AG20443 (cell line): ENCODE data around the gene TIGD1.
"Not testable (repeated sequence)": the region's sequence is repeated elsewhere in the genome, so short reads cannot be mapped to it uniquely, and the experiment has no call there.

ENCODE experiments used
- DNase-seq: peaks from one replicate; pipeline ENCODE4 v3.0.0; 2012; ENCODE audit warnings: low spot score, mixed read lengths

TIGD1 gene

GRCh38 chr2:232539298-232540231 is 10.8 kb downstream of the TIGD1 start, which contains the start of gene CHRNG:
CHRNG (plus strand) TSS chr2:232539692; CDS start chr2:232539748, 56 bp downstream.
- DNase-seq: peak; percentile 9

- no peak for DNase-seq
These were observed 11.7 kb downstream of the TIGD1 start for GRCh38 chr2:232538671-232539070.

- DNase-seq: no peak
These were observed 12.9 kb downstream of the TIGD1 start for GRCh38 chr2:232537499-232537898.

GRCh38 chr2:232537079-232537478 is 13.3 kb downstream of the TIGD1 start:
- no peak for DNase-seq

GRCh38 chr2:232535761-232536530 is 14.4 kb downstream of the TIGD1 start:
- no peak for DNase-seq

GRCh38 chr2:232534940-232535651 is 15.3 kb downstream of the TIGD1 start:
- no peak for DNase-seq

- peak; percentile 28 for DNase-seq
These were observed 16.2 kb downstream of the TIGD1 start for GRCh38 chr2:232533944-232534710.

GRCh38 chr2:232532821-232533220 is 17.5 kb downstream of the TIGD1 start:
- not testable (repeated sequence) for DNase-seq

GRCh38 chr2:232532419-232532818 is 17.9 kb downstream of the TIGD1 start:
- no peak for DNase-seq

GRCh38 chr2:232530626-232531260 is 19.6 kb downstream of the TIGD1 start:
- no peak for DNase-seq

GRCh38 chr2:232529806-232530547 is 20.4 kb downstream of the TIGD1 start:
- DNase-seq: no peak

GRCh38 chr2:232528746-232529460 is 21.5 kb downstream of the TIGD1 start:
- DNase-seq: peak; percentile 42

- no peak for DNase-seq
These were observed 22.4 kb downstream of the TIGD1 start for GRCh38 chr2:232527905-232528470.

- DNase-seq: no peak
These were observed 23.9 kb downstream of the TIGD1 start for GRCh38 chr2:232526372-232526941.

GRCh38 chr2:232525791-232526371 is 24.5 kb downstream of the TIGD1 start, which contains the start of gene CHRND:
CHRND (plus strand) TSS chr2:232526160; CDS start chr2:232526216, 56 bp downstream.
- peak; percentile 62 for DNase-seq

- DNase-seq: no peak
These were observed 25.2 kb downstream of the TIGD1 start for GRCh38 chr2:232525199-232525598.

GRCh38 chr2:232524771-232525170 is 25.6 kb downstream of the TIGD1 start:
- DNase-seq: no peak
